GM12873 (cell line): ENCODE results near the gene CDKN3.

Experiments used
- TF ChIP-seq, protein P1 (sequence below): IDR thresholded peaks from 2 replicates; pipeline ENCODE4 v1.5.1; 2012; ENCODE audit warnings: low read depth, mild to moderate bottlenecking, moderate library complexity, low read length, control low read depth; ENCODE audit not compliant: insufficient read depth; ENCODE audit errors: missing control alignments

Gene CDKN3

DNA sequence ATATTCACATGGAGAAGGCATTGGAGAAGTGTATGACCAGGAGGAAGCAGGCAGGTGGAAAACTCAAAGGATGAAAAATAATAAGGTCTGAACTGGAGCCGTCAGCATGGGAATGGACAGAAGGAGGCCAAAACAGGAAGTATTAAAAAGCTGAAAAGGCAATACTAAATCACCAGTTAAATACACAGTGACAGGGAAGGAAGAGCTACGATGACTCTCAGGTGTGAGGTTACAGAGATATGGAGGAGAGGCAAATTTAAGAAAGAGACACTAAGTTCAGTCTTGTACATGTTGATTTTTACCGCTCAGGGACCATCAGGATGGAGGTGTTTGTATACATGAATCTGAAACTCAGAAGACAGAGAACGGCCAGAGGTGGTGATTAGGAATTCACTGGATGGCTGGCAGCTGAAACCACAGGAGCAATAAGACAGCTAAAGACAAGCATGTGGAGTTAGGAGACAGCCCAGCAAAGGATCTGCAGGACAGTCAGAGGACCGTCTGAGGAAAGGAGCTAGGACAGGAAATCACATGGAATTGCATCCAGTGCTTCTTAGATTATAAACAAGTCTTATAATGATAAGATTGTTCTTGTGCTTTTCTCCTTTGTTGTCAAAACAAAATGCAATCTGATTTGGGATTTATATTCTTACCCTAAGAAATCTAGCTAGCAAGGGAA, 33.9 kb upstream of the CDKN3 start:
- TF ChIP-seq, protein P1, sequence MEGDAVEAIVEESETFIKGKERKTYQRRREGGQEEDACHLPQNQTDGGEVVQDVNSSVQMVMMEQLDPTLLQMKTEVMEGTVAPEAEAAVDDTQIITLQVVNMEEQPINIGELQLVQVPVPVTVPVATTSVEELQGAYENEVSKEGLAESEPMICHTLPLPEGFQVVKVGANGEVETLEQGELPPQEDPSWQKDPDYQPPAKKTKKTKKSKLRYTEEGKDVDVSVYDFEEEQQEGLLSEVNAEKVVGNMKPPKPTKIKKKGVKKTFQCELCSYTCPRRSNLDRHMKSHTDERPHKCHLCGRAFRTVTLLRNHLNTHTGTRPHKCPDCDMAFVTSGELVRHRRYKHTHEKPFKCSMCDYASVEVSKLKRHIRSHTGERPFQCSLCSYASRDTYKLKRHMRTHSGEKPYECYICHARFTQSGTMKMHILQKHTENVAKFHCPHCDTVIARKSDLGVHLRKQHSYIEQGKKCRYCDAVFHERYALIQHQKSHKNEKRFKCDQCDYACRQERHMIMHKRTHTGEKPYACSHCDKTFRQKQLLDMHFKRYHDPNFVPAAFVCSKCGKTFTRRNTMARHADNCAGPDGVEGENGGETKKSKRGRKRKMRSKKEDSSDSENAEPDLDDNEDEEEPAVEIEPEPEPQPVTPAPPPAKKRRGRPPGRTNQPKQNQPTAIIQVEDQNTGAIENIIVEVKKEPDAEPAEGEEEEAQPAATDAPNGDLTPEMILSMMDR = no peak

DNA sequence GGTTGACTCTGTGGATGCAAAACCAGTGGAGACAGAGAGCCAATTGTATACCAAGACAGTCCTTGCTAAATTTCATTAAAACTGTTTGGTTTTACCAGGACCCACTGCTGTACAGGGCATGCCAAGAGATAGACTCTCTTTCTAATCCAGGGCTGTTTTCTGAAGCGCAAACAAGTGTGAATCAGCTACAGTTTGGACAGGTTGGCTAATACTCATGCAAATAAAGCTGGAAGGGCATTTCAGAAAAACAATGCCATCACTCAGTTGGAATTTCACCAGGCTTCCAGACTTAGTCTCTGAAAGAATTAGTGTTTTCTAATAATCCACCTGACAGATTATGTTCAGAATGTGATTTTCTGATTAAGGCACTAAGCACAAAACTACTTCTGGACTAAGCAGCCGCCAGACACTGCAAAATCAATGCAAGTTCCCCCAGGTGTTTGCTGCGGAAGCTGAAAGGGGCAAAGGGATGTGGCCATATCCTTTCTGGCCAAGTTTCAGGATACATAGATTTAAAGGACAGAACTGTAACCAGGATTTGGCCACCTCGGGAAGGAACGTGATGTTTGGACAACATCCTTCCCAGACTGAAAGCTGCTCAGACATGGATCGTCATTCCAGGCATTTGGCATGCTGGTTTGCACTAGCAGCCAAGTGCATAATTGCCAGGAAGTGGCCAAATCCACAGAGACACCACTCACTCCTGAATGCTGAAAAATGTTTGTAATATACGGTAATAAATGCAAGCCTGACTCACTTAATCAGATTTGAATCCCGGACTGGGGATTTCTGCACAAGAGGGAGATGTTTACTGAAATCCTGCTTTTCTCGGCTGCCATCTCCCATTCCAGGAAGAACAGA, 32.0 kb upstream of the CDKN3 start:
- TF ChIP-seq, protein P1 = no peak

DNA sequence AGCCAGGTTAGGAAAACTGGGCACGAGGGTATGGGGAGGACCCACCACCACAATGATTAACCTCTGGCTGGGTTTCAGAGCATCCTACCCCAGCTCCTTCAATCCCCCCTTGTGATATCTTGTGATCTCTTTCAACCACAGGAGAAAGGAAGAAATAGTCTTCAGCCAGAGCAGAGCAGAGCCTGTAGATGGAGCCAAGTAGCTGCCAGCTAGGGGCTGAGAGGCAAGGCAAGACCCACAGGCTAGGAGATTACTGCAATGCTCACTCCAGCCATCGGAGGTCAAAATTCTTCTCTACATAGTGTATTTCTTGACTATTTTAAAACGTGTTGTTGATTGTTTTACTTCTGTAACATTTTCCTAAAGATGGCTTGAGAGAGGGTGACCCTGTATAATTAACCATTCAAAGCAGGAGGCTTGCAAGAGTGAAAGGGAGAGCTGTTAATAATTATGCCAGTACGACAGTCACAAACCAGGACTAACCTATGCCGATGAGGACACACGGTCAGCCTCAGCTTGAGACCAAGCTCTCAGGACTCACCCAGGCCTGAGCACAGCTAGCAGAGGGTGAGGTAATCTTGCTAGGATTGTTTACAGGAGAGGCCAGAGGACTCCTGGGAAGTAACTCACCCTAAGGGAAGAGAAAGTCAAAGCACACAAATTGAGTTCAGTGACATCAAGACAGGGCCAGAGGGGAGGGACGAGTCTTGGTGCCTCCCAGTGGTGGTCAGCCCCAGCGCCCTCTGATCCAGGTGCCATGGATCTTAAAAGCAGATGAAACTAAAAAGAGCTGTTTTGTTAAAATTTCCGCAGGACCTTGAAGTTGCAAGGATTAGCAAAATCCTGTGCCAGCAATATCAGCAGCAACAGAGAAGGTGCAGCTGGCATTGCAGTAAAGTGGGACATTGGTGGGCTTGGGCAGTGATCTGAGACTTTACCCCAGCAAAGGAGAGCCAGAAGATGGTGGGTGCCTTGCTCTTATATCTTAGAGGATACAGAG, 29.8 kb upstream of the CDKN3 start:
- TF ChIP-seq, protein P1 = peak; percentile 65

DNA sequence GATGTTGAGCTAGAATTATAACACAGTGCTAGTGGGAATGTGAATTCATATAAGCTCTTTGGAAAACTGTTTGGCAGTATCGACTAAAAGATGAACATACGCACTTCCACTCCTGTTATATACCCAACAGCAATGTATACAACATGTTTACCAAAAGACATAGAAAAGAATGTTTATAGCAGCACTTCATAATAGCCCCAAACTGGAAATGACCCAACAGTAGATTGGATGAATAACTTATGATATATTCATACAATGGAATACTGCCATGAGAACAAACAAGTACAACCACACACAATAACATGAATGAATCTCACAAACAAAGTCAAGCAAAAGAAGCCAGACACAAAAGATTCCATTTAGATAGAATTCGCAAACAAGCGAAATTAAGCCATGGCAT, 28.5 kb upstream of the CDKN3 start:
- TF ChIP-seq, protein P1 = no peak

DNA sequence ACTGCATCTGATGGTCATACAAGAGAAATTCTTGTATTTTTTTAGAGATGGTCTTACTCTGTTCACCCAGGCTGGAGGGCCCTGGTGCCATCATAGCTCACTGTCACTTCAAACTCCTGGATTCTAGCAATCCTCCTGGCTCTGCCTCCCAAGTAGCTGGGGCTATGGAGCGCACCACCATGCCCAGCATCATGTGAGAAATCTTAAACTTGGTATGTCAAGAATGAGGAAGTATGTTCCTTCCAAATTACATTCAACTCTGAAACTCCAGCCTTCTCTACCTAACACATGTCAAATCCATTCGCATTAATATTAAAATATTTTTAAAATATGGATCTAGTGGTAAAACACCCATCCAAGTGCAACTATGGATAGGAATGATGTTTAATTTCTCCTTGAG, 27.5 kb upstream of the CDKN3 start:
- TF ChIP-seq, protein P1 = no peak

DNA sequence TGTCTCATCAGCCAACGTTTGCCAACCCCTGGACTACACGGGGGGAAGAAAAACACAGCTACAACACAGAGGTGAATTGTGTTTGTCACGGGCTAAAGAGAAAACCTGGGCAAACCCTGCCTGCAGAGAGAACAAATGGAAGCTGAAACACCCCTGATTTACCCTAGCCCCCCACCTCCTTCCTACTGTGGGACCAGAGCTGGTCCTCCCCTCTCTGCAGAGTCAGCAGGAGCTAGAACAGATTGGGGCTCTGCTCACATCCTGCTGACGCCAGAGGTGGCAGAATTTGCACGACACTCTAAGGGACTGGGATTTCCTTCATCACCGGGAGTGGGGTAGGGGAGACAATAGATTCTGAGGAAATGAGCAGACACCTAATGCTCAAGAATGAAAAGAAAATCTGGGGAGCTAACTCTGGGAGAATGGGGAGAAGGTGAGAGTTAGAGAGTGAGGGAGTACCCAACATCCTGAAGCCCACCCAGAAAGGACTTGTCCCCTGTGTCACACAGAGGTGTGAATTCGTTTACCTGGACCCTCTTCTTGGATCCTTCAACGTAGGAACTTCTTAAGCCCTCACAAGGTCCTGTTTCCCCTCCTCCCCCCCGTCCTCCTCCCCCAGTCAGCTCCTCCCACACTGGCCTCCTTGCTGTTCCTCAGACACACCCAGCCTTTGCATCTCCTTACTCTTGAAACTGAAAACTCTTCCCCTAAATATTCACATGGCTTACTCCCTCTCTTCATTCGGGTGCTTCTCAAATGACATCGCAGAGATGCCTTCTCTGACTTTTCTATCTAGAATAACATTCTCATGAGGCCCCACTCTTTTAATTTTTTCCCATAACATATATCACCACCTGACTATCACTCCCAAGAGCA, 26.2 kb upstream of the CDKN3 start:
- TF ChIP-seq, protein P1 = no peak
